Lung (tissue), 12 donors: Measurements from ENCODE around the gene FMO3. TPM values are rescaled to one million over a fixed set of nuclear protein-coding genes. Genes with fewer than 3 reads are reported as not detected.

Experiments
- ATAC-seq: fragments of 200-7000 bp; cut with Tn5 transposase; one replicate; pipeline ENCODE4 v1.9.1; 2020; ENCODE audit warnings: moderate number of reproducible peaks; ENCODE audit not compliant: insufficient read depth, low FRiP score
- DNase-seq, 3 donors: peaks; one replicate each; pipeline ENCODE4 v3.0.0-alpha.2; 2013 to 2017
- H3K27ac ChIP-seq, 2 donors: one replicate each; pipeline ENCODE4 v1.5.1; 2013; ENCODE audit warnings: mild to moderate bottlenecking in 2 of 2, moderate library complexity in 2 of 2, control low read depth in 1 of 2, inconsistent platforms in 1 of 2, low read depth in 1 of 2, low read length in 1 of 2
- H3K27me3 ChIP-seq, 3 donors: one replicate each; pipeline ENCODE4 v1.5.1; 2013; ENCODE audit warnings: low read length in 2 of 3; ENCODE audit not compliant: control insufficient read depth in 3 of 3, insufficient read depth in 3 of 3
- H3K36me3 ChIP-seq, 4 donors: one replicate each; pipeline ENCODE4 v1.5.1; 2013; ENCODE audit warnings: low read length in 4 of 4, mild to moderate bottlenecking in 1 of 4, moderate library complexity in 1 of 4; ENCODE audit not compliant: control insufficient read depth in 4 of 4, insufficient read depth in 4 of 4
- H3K4me1 ChIP-seq, 5 donors: one replicate each; pipeline ENCODE4 v1.5.1; 2013; ENCODE audit warnings: low read length in 5 of 5, mild to moderate bottlenecking in 2 of 5, moderate library complexity in 1 of 5; ENCODE audit not compliant: control insufficient read depth in 5 of 5, insufficient read depth in 5 of 5
- H3K4me3 ChIP-seq: one replicate; pipeline ENCODE4 v1.5.1; 2013; ENCODE audit warnings: mild to moderate bottlenecking, control low read depth, moderate library complexity
- H3K9ac ChIP-seq, 2 donors: one replicate each; pipeline ENCODE4 v1.5.1; 2013; ENCODE audit warnings: low read length in 2 of 2, control low read depth in 1 of 2; ENCODE audit not compliant: insufficient read depth in 1 of 2
- H3K9me3 ChIP-seq, 4 donors: one replicate each; pipeline ENCODE4 v1.5.1; 2013; ENCODE audit warnings: low read length in 3 of 4, mild to moderate bottlenecking in 1 of 4, moderate library complexity in 1 of 4; ENCODE audit not compliant: control insufficient read depth in 4 of 4, insufficient read depth in 3 of 4
- CTCF ChIP-seq: IDR thresholded peaks from 2 replicates; pipeline ENCODE4 v1.5.1; 2012; ENCODE audit warnings: mild to moderate bottlenecking; ENCODE audit errors: control extremely low read depth, extremely low read depth
- WGBS, 2 donors: extraction: QIAGEN DNeasy Blood & Tissue Kit; methylation state at CpG; one replicate each; pipeline ENCODE4 v1.1.7; 2013; 5-methylcytosine and 5-hydroxymethylcytosine counted together
- polyA plus RNA-seq, 2 donors: library from polyadenylated mRNA; stranded (reverse); fragments of 200-250 nt; gene quantifications; one replicate each; pipeline ENCODE4 v1.2.1, GENCODE V29; 2013
- total RNA-seq, 2 donors: library from RNA; depleted of rRNA in 1 of 2; stranded (reverse); fragments of >200 nt in 1 of 2; gene quantifications; one replicate each; pipeline ENCODE4 v1.2.1, GENCODE V29; 2014 to 2021
- donor health status: control.
- donor health status: control.
- donor health status: Bipolar disorder and iron deficiency.
- donor health status: healthy.
- donor health status: DM: yes; HTN: yes; CAD: no.

FMO3 gene
- total and polyA plus RNA-seq, 4 donors: 2.0 to 9.0 (median 5.8) TPM

GRCh38 chr1:171084091-171084490 is 6.6 kb upstream of the FMO3 start:
- ATAC-seq (no peak), DNase-seq (no peak)
- Histone ChIP-seq H3K27ac (no peak overlapping the region), H3K4me1 (peaks cover 0 to 33% (median 23%) of the 10 kb centered on the region in 5 donors), H3K9me3 (no peaks in the 10 kb centered on the region), H3K9ac (no peak overlapping the region), H3K4me3 (no peak overlapping the region), H3K27me3 (no peaks in the 10 kb centered on the region), H3K36me3 (no peaks in the 10 kb centered on the region)
- no peak for TF ChIP-seq CTCF

GRCh38 chr1:171084870-171085269 is 5.8 kb upstream of the FMO3 start:
- no peak overlapping the region for H3K4me3 ChIP-seq
- ATAC-seq (no peak), DNase-seq (no peak)
- no peaks in the 10 kb centered on the region for H3K9me3 ChIP-seq
- H3K9ac ChIP-seq: no peak overlapping the region
- no peak for TF ChIP-seq CTCF
- H3K27me3 ChIP-seq: no peaks in the 10 kb centered on the region
- no peak overlapping the region for H3K27ac ChIP-seq
- H3K4me1 ChIP-seq: peaks cover 0 to 33% (median 23%) of the 10 kb centered on the region in 5 donors
- no peaks in the 10 kb centered on the region for H3K36me3 ChIP-seq
- WGBS, 2 donors: 88 to 91% methylated on average over 2 of the region's 2 CpGs

- Histone ChIP-seq H3K9me3 (no peaks in the 10 kb centered on the region), H3K27me3 (no peaks in the 10 kb centered on the region), H3K36me3 (no peaks in the 10 kb centered on the region), H3K27ac (no peak overlapping the region), H3K4me1 (peaks cover 0 to 18% (median 8%) of the 10 kb centered on the region in 5 donors), H3K4me3 (no peak overlapping the region), H3K9ac (no peak overlapping the region)
- no peak for ATAC-seq
- DNase-seq: no peak
- no peak for TF ChIP-seq CTCF
These were observed 2.8 kb upstream of the FMO3 start for GRCh38 chr1:171087896-171088295.

- no peak for ATAC-seq
- no peak for TF ChIP-seq CTCF
- 86 to 94% methylated on average over 1 of the region's 1 CpG for WGBS, 2 donors
- H3K9ac ChIP-seq: no peak overlapping the region
- peaks cover 0 to 15% (median 3%) of the 10 kb centered on the region in 5 donors for H3K4me1 ChIP-seq
- no peak for DNase-seq
- H3K9me3 ChIP-seq: no peaks in the 10 kb centered on the region
- H3K36me3 ChIP-seq: no peaks in the 10 kb centered on the region
- no peak overlapping the region for H3K4me3 ChIP-seq
- H3K27me3 ChIP-seq: no peaks in the 10 kb centered on the region
- H3K27ac ChIP-seq: no peak overlapping the region
These were observed 13.2 kb downstream of the FMO3 start for GRCh38 chr1:171103862-171104261.
